GM23248 (cell line): Measurements from ENCODE around the gene PABPN1L.

ENCODE experiments used
- EZH2 ChIP-seq: fragments of 200-600 bp; sonication (generic); IDR thresholded peaks from 2 replicates; pipeline ENCODE4 v1.6.1; 2018; ENCODE audit warnings: antibody characterized with exemption, mild to moderate bottlenecking; ENCODE audit not compliant: insufficient read depth, poor library complexity, severe bottlenecking
- EZH2phosphoT487 ChIP-seq: fragments of 200-600 bp; sonication (generic); IDR thresholded peaks from 2 replicates; pipeline ENCODE4 v1.6.1; 2018; ENCODE audit warnings: antibody characterized with exemption, moderate library complexity, mild to moderate bottlenecking, low read depth; ENCODE audit not compliant: insufficient read depth

GRCh38 chr16:88818575-88818874 is 47.9 kb downstream of the PABPN1L start:
- TF ChIP-seq EZH2, result no peak
- no peak for TF ChIP-seq EZH2phosphoT487
